Ovary (tissue), 3 donors: ENCODE data around the gene C1orf159.

Experiments used
- POLR2A ChIP-seq: fragments of 450-650 bp; IDR thresholded peaks from one replicate; pipeline ENCODE4 v1.6.1; 2017; ENCODE audit warnings: antibody characterized with exemption, mild to moderate bottlenecking, moderate library complexity
- TF ChIP-seq, protein P1 (sequence below), 3 donors: fragments of 450-650 bp in 2 of 3; fragments of 200-600 bp in 1 of 3; IDR thresholded peaks; one replicate each; pipeline versions ENCODE4 v1.5.1 to v1.8.0; 2016 to 2022; ENCODE audit warnings: antibody characterized with exemption in 3 of 3, mild to moderate bottlenecking in 1 of 3
- donor health status: DM: no; HTN: no; CAD: no.

DNA sequence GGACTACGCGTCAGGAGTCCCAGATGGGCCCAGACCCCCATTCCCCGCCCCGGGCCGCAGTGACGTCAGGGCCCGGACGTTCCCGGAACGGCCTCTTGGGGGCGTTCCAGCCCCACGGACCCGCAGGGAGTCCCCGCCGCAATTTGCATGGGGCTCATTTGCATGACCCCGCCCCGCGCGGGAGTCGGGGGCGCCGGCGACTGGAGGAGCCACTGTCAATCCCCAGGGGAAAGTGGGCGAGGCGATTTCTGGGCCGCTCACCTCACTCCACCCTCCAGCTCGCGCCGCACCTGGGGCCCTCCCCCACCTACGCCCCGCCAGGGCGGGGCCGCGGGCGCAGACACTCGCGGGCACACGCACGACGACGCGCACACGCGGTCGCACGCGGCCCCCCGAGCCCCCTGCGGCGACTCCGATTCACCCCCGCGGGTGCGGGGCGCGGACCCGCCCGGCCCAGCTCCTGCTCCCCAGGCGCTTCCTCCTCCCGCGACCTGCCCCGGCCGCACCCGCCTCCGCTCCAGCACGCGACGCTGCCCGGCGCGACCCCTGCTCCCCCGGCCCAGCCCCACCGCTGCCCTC is 82.8 kb downstream of the C1orf159 start:
- TF ChIP-seq, protein P1, sequence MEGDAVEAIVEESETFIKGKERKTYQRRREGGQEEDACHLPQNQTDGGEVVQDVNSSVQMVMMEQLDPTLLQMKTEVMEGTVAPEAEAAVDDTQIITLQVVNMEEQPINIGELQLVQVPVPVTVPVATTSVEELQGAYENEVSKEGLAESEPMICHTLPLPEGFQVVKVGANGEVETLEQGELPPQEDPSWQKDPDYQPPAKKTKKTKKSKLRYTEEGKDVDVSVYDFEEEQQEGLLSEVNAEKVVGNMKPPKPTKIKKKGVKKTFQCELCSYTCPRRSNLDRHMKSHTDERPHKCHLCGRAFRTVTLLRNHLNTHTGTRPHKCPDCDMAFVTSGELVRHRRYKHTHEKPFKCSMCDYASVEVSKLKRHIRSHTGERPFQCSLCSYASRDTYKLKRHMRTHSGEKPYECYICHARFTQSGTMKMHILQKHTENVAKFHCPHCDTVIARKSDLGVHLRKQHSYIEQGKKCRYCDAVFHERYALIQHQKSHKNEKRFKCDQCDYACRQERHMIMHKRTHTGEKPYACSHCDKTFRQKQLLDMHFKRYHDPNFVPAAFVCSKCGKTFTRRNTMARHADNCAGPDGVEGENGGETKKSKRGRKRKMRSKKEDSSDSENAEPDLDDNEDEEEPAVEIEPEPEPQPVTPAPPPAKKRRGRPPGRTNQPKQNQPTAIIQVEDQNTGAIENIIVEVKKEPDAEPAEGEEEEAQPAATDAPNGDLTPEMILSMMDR (IDR thresholded peaks at IDR 0.05) = peak; percentile 25 to 71 (median 38)
- no peak for TF ChIP-seq POLR2A
